Activated naive CD4-positive, alpha-beta T cell treated with Interleukin-2 at 50 U/mL for 16 hours (primary cell): ENCODE measurements around the gene C1orf94.

Experiments used
- DNase-seq: peaks from one replicate; pipeline ENCODE4 v3.0.0-alpha.2; 2020

Gene C1orf94

GRCh38 chr1:34262023-34262853 lies 85.5 kb downstream of the C1orf94 start:
- no peak for DNase-seq

- DNase-seq, result no peak
Observed at GRCh38 chr1:34262921-34263320, 86.2 kb downstream of the C1orf94 start.

- no peak for DNase-seq
Observed at GRCh38 chr1:34263406-34263805, 86.7 kb downstream of the C1orf94 start.

- DNase-seq, result no peak
Observed at GRCh38 chr1:34265396-34265795, 88.7 kb downstream of the C1orf94 start.

DNA sequence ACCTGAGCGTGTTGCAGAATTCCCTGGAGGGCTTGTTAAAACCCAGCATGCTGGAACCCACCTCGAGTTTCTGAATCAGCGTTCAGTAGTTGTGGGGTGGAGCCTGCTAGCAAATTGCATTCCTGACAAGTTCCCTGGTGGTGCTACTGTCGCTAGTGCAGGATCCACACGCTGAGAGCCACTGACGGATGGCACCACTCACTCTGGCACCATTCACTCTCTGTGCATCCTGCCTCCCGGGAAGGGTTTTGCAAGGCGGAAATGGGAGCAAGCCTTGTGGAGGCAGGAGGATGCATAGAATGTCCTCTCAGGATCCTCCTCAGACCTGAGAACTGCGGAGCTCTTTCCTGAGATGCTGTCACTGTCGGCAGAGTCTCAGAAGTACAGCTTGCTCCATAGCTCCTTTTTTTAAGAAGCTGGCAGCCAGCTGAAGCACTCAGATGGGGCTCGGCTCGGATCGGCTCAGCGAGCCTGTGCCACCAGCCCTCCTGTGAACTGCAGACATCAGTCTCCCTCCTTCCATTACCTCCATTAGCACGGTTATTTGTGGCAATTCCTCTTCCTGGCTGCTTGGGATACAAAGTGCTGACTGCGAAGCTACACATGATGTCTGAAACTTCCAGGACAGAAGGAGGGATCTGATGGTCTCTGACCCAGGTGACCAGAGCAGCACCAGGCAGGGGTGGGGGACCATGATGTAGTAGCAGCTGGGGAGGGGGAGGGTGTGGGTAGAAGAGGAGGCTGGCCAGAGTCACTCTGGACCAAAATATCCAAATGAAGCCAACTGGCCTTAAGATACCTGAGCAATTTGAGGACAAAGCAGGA lies 89.6 kb downstream of the C1orf94 start:
- DNase-seq, result no peak

- DNase-seq, result no peak
Observed at GRCh38 chr1:34267326-34267725, 90.6 kb downstream of the C1orf94 start.

DNA sequence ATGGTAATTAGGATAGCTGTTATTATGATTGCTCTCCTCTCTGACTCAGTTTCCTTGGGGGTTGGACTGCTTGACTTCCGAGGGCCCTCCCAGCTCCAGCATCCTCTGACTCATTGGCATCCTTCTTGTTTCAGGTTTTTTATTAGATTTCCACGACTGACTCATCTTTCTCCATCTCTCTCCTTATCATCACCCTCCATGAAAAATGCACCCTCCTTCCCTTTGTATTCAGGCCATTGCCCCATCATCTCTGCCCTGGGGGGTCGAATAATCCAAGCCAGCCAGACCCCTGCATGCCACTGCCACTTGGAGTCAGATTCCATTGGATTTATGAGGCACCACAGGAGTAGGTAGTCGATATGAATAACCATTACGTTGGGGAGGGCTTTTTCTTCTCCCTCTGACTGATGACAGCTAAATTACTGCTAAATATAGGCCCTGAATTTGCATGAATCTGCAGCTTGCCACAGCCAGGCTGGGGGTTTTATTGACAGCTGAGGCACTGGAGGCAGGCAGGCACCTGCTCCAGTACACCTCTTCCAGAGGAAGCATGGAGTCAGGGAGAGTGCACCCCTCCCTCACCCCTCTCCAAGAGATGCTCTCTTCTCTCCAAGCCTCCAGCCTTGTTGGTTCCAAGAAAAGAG lies 91.7 kb downstream of the C1orf94 start:
- DNase-seq, result no peak
